Cerebellar nuclear complex (tissue), 1 donor: ENCODE measurements around the gene MTMR3.

Experiments used
- DNase-seq, 2 experiments: peaks; one replicate each; lab custom pipeline; 2025; lab: John Stamatoyannopoulos, UW

MTMR3 gene

DNA sequence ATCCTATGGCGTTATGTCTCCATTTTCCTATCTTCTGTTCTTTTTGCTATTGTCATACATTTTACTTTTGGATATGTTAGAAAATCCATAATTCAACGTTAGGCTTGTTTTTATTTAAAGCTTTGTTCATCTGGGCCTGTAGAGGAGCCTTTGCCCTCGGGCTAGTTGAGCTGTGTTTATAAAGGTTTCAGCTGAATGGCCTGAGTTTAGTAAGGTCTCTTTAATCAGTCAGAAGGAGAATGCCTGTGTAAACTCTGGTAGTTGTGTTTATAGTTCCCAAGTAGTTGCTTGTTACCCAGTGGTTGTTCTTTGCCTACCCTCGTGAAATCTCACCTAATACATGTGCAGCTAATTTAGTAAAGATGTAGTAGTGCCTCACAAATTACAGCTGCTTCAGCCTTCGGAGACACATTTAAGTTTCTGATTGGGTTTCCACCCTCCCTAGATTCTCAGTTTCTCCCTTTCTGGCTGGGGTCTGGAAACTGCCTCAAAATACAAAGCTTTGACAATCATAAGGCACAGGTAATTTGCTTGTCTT lies 33.1 kb downstream of the MTMR3 start:
- no peak for DNase-seq

DNA sequence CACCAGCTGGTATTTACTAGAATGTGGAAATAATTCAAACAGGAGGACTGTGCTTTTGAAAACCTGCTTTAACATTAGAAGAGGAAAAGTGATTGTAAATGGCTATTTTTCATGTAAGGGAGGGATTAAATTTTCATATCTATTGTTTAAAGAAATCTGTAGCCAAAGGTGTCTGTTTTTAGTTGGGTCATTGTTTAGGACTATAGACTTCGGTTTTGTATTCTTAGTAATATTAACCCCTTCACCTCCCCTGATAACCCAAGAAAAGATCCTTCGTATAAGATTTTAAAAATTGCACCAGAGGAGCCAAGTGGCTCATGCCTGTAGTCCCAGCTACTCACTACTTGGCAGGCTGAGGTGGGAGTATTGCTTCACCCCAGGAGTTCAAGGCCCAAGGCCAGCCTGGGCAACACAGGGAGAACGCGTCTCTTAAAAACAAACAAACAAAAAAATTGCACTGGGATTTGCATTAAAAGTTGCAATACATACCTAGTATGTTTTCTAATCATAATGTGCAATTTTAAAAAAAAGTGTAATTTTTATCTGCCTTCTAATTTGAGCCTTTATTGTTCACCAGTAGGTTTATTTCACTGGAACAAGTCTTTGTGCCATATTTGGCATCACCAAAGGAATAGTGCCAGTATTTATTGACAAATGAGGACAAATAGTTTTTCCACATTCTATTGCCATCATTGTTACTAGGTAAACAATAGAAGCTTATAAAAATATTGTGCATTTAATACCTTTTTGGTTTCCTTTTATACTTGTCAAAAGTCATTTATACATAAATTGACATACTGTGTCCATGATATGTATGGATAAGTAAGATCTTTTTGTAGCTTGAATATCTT lies 34.3 kb downstream of the MTMR3 start:
- DNase-seq, result peak in 1 of 2 experiments; percentile 30

DNA sequence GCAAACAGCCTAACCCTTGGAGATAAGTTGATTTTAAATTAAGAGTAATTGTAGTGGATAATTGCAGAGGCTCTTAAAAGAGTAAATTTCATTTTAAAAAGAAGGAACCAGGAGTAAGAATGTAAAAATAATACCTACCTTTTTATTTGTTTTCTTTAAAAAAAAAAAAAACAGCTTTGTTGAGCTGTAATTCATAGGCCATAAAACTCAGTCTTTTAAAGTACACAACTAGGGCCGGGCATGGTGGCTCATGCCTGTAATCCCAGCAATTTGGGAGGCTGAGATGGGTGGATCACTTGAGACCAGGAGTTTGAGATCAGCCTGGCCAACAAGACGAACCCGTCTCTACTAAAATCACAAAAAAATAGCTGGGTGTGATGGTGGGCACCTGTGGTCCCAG lies 42.4 kb downstream of the MTMR3 start:
- no peak for DNase-seq

DNA sequence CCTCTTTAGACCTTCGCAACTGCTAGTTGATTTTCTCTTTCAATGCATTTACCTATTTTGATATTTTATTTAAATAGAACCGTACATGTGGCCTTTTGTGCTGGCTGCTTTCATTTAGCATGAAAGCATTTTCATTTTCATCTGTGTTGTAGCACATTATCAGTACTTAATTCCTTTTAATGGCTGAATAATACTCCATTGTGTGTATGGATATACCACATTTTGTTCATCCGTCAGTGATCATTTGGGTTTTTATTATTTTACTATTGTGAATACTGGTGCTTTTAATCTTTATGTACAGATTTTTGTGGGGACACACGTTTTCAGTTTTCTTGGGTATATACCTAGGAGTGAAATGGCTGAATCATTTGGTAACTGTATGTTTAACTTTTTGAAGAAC lies 43.1 kb downstream of the MTMR3 start:
- no peak for DNase-seq

DNA sequence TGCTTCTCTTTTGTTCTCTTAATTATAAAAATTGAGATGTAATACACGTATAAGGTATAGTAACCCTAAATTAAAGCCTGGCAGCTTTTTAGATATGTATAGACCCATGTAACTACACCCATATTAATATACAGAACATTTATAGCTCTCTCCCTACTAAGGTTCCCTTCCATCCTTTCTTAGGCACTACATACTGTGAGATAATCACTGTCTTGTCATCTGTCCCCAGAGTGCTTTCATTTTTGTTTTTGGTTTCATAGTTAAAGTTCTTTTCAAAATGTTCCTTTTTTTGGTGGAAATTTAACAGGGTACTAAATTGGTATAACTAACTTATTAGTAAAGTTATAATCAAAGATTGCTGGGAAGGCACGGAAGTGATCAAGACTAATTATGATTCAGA lies 49.2 kb downstream of the MTMR3 start:
- DNase-seq, result no peak

DNA sequence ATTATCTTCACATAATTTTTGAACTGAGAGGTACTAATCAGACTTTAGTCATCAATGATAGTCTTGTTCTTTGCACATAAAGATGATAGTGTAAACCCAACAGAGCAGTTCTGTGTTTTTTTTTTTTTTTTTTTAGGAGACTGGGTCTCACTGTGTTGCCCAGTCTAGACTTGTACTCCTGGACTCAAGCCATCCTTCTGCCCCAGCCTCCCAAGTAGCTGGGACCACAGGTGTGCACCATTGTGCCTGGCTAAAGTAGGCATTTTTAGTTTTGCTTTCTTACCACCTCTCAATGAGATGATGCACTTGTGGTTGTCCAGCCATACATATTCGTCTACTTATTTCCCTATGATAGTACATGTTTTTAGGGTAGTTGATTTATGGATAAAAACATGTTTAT lies 50.6 kb downstream of the MTMR3 start:
- no peak for DNase-seq

DNA sequence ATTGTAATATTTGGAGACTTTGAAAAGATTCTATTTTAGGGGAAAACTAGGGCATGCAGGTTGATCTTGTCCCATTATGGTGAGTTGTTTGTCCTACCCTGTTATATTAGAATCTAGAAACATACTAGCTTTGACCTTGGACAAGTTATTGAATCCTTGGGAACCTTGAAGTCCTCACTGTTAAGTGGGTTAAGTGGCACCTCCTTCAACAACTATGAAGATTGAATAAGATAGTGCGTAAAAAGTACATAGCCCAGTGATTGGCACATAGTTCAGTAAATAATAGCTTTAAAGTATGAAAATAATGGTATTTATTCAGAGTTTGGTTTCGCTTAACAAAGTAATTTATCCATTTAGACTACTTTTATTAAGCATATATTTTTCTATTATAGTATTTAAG lies 51.6 kb downstream of the MTMR3 start:
- no peak for DNase-seq

DNA sequence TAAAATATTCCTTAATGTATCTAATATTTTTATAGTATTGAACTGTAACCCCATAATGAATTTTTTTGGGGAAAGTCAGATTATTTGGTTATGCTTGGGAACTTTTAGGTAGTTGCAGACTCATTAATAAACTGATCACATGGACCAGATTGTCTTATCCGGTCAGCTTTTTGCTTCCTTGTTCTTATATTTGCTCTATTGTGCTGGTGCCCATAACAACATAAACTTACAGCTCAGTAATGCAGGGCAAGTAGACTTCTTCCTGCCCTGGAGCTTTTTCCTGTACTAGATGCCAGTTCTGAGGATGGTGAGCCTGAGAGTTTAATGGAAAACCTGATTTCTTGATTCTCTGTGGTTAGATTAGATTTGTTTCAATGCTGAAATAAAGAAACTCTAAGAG lies 53.2 kb downstream of the MTMR3 start:
- DNase-seq, result no peak

DNA sequence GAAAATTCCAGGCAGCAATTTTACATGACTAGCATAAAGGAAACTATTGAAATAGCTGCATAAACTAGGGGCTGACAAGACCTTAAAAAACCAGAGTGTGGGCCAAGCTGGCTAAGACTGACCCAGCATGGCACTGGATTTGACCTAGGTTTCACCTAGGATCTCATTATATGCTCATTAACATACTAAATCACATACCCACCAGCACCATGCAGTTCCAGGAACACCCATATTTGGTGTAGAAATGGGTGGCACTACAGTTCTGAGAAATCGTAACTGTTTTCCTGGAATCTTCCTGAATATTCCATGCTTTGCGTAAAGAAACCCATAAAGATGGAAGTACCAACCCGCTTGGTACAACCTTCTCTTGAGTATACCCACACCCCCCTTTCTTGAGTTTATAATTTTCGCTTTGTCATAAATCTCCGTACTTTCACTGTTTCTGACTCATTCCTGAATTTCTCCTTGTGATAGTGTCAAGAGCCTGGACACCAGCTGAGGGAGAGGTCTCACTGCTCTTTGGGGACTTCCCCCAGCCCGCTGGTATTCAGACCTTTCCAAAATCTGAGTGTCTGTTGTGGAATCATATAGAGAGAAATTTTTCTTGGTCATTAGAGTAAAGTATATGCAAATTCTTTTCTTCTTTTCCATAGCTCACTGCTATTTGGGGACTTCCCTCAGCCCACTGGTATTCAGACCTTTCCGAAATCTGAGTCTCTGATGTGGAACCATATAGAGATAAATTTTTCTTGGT lies 55.1 kb downstream of the MTMR3 start:
- no peak for DNase-seq

DNA sequence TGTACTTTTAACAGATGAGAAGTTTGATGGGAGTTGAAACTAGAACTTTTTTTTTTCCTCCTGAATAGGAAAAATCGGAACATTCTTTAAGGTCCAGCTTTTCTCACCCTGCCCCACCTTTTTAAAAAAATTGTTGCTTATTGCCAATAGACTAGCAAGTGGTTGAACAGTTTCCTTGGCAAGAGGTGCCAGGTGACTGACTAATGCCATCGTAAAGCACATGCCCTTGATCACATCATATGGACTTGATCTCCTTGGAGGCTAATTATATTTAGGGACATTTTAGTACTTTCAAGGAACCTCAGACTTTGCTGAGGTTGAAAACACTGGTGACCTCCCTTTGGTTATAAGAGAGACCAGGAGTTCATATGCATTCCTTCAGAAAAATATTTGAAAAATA lies 57.6 kb downstream of the MTMR3 start:
- no peak for DNase-seq

DNA sequence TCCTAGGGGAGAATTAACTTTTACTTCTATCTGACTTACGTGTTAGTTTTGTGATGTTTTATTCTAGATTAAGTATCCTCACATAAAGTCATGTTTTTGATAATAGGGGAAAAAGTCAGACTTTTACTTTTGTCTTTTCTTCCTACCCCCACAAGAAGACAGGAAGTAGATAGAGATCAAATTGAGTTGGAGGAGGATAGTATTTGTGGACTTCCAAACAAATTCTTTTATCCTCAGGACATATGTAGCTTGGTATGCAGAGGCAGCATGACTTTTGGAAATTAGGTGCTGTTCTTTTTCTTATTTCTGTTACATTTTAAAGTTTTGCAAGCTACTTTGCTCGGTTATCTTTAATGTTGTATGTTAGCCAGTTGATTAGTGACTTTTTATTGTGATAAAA lies 61.4 kb downstream of the MTMR3 start:
- DNase-seq, result no peak

DNA sequence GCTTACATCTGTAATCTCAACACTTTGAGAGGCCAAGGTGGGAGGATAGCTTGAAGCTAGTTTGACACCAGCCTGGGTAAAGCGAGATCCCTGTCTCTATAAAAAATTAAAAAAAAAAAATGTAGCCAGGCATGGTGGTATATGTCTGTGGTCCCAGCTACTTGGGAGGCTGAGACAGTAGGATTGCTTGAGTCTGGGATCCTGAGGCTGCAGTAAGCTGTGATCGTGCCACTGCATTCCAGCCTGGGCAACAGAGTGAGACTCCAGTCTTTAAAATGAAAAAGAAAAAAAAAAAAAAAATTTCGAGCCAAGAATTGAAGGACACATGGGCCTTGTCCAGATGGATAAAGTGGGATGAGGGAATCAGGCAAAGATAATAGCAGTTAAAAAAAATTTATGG lies 62.5 kb downstream of the MTMR3 start:
- no peak for DNase-seq

DNA sequence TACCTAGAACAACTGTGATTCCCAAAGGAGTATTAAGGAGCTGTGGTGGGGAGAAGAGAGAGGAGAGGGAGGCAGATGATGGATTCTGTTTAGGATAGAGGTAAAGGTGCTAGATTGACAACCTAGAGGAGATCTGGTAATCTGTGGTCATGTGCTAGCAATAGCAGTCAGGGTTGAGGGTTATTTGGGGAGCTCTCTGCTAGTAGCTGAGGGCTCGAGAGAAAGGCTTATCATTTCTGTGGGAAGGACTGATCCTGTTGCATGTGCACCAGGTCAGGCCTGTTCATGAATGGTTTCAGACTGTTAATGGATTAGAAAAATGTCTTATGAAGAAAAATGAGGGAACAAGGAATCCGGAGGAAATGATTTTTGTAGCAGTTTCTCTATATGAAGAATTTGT lies 63.2 kb downstream of the MTMR3 start:
- no peak for DNase-seq

DNA sequence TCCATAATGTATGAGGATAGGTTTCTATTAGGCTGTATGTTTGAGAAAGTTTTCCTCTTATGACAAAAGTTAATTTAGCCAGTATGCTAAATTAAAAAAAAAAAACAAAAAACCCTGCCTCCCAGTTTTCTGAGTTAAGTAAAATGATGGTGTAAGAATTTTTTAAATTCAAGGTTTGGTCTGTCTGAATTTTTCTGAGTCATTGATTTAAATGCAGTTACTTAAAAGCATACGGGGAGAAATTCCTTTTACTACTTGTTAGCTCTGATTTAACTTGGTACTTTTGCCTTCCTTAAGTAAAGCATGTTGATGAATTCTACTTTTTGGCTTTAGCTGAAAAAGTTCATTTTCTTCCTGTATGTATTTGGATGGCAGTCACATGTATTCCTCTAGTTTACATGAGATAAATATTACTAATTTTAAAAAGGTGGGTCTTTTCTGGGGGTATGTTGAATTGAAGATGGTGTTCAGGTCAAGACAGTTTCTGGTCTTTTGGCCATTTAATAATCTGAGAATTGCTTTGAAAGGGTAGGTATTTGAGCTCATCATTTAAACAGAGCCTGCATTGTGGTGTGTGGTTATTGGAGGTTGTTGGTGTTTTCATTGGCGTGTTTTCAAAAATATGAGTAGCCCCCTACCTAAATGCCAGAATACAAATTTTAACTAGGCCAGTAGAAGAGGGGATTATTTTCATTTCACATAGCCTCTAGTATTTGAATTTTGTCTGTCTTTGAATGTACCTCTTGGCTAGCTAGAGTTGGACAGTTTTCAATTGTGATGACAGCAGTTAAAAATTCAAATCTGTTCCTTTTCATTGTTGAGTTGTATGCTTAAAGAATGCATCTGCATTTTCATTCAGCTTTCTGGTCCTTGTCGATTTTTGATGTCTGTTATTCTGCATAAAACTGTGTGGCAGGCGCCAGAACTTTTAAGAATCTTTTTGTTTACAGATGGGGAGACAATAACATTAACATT lies 64.7 kb downstream of the MTMR3 start:
- DNase-seq, result no peak

DNA sequence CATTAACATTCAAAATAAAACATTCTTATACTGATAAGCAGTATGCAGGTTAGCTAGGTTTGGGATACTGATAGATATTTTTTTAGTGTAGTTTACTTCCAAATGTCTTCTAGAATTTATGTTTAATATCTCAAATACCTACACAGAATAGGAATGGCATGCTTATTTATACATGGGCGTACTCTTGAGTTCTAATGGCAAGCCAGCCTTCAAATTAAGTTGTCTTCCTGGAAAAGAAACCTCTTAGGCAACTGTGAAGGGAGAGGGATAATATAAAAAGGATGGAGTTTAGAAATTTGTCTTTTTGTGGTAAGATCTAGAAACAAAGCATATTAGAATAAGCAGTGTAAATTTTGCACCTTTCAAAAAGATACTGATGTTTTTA lies 65.4 kb downstream of the MTMR3 start:
- DNase-seq, result no peak

DNA sequence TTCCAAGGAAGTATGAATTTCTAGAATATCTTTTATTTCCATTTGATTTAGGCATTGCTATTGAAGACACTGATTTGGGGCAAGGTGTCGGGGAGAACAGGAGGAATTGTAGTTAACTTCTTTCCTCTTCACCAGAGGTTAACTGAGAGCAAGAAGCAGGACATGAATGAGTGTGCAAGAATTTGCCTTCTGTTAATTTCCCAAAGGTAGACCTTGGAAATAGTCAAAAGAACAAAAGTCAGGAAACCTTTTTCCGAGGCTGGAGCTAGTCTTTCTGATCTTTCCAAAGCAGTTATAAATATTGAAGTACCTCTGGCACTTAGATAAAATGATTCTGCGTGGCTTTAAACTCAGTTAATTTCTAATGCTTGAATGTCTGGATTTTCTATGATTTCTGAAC lies 66.9 kb downstream of the MTMR3 start:
- no peak for DNase-seq

DNA sequence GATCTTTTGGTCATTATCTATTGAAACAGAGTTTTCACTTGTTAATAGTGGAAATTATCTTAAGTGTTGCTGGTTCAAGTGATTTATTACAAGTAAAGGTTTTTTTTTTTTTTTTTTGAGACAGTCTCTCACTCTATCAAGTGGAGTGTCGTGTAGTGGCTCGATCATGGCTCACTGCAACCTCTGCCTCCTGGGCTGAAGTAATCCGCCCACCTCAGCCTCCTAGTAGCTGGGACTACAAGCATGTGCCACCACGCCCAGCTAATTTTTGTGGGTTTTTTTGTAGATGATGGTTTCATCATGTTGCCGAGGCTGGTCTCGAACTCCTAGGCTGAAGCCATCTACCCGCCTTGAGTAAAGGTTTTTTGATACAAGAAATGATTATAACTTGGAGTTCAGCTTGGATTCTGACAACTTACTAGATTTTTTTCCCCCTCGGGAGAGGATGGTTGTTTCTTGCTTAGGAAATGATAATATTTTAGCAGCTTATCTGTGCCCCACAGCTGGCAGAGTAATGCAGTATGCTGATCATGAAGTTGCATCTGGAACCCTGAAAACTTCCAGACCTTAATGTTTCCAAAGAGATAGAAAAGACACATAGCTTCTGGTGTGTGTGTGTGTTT lies 68.9 kb downstream of the MTMR3 start:
- no peak for DNase-seq

DNA sequence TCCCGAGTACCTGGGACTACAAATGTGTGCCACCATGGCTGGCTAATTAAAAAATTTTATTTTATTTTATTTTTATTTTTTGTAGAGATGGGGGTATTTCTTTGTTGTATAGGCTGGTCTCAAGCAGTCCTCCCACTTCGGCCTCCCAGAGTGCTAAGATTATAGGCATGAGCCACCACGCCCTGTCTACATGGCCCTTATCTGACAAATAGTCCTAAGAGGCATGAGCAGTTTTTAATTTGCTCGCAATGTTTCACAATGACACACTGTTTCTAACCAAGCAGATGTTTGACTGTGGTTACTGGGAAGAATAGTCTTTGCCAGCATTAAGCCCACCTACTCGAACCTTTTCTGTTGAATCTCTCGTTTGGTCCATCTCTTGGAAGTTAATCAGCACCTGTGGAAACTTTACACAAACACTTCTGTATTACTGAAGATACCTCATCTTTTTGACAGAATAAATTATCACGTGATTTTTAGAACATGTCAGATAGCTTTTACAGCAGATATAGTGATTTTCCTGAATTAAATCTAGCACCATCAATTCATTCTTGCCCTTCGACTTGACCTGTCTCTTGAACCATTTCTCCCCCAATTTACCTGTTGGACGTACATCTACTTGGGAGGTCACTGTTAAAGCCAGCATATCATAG lies 71.4 kb downstream of the MTMR3 start:
- no peak for DNase-seq

DNA sequence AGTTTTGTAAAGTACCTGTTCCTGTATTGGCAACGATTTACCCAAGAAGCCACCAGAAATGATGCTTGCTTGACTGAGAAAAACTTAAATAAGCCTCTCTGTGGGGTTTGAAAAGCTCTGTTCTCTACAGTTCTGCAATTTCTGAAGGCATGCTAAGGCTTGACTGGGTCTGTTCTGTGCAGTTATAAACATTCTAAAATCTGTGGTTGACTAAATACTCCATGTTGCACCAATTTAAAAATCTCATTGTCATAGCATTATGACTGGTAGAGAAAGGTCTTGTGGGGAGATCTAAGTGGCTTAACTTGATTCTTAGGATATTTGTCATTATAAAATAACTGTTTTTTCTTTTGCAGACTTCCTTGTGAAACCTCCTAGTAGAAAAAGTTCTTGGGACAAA lies 73.7 kb downstream of the MTMR3 start:
- DNase-seq, result no peak

DNA sequence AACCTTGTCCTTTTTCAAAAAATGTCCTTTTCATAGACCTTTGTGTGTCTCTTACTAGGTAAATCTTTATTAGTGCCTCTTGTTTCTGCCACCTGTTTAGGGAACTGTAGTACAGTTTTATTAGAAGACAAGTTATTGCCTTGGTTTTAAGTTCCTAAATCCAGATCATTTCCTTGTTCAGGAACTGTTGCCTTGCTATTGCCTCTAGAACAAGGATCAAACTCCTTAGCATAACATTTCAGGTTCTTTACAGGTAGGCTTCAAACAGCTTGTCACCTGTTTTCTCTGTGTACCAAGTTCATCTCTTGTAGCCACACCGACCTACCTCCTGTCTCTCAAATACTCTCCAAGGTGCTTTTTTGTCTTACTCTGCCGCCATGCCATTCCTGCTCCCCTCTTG lies 75.2 kb downstream of the MTMR3 start:
- no peak for DNase-seq

DNA sequence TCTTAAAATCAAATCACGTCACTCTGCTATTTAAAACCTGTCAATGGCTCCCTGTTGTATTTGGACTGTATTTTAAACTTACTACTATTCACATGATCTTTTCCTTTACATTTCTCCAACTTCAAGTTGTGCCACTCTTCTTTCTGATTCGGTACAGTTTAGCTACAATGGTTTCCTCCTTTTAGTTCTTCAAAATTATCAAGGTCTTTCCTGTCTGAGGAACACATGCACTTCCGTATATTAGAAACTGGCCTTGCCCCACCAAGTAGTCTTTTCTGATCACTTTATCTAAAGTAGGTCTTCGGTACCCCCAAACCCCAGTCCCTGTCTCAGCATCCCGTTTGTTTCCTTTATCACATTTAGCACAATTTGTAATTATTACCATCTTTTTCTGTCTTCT lies 81.8 kb downstream of the MTMR3 start:
- DNase-seq, result no peak
